Dermis blood vessel endothelial cell (primary cell): Measurements from ENCODE around the gene SNRPA. TPM values are rescaled to one million over a fixed set of nuclear protein-coding genes. Genes with fewer than 3 reads are reported as not detected.
A peak's percentile ranks its signal among the peaks of the same experiment; 100 is the strongest.
"Not testable (repeated sequence)": the region's sequence is repeated elsewhere in the genome, so short reads cannot be mapped to it uniquely, and the experiment has no call there.

Source experiments
- DNase-seq: peaks from one replicate; pipeline ENCODE4 v3.0.0; 2010
- total RNA-seq: library from RNA; depleted of rRNA; stranded (reverse); fragments of >200 nt; gene quantifications from 2 replicates; pipeline ENCODE4 v1.2.3, GENCODE V29; 2014

SNRPA gene
- total RNA-seq, 1 donor from 2014 or later = 22.1 TPM

- no peak for DNase-seq
Measured at GRCh38 chr19:40747536-40747935, 3.5 kb upstream of the SNRPA start.

- DNase-seq = peak; percentile 100
Measured at GRCh38 chr19:40750058-40750873, 737 bp upstream of the SNRPA start, which contains the start of gene ACTMAP. Gene ACTMAP, minus strand, starts transcription at chr19:40750477. Its CDS starts 674 bp downstream, at chr19:40749803.

GRCh38 chr19:40752257-40752781, 1.3 kb downstream of the SNRPA start:
- no peak for DNase-seq

- no peak for DNase-seq
Measured at GRCh38 chr19:40754611-40755247, 3.7 kb downstream of the SNRPA start.

- no peak for DNase-seq
Measured at GRCh38 chr19:40755248-40755624, 4.2 kb downstream of the SNRPA start.

GRCh38 chr19:40755791-40756190, 4.8 kb downstream of the SNRPA start:
- DNase-seq = no peak

GRCh38 chr19:40756502-40757110, 5.6 kb downstream of the SNRPA start:
- no peak for DNase-seq

- no peak for DNase-seq
Measured at GRCh38 chr19:40758491-40758890, 7.5 kb downstream of the SNRPA start.

- no peak for DNase-seq
Measured at GRCh38 chr19:40759352-40759751, 8.3 kb downstream of the SNRPA start.

GRCh38 chr19:40762754-40763470, 11.9 kb downstream of the SNRPA start:
- no peak for DNase-seq

- DNase-seq = no peak
Measured at GRCh38 chr19:40763526-40763925, 12.5 kb downstream of the SNRPA start.

GRCh38 chr19:40763963-40764362, 13.0 kb downstream of the SNRPA start:
- DNase-seq = no peak

- DNase-seq = not testable (repeated sequence)
Measured at GRCh38 chr19:40766385-40766784, 15.4 kb downstream of the SNRPA start.

- DNase-seq = no peak
Measured at GRCh38 chr19:40768869-40769268, 17.9 kb downstream of the SNRPA start.

GRCh38 chr19:40771101-40771862, 20.3 kb downstream of the SNRPA start:
- DNase-seq = not testable (repeated sequence)

GRCh38 chr19:40774916-40775631, 24.1 kb downstream of the SNRPA start, which contains the start of gene MIA:
Gene MIA, plus strand, starts transcription at chr19:40775521. Its CDS starts 22 bp downstream, at chr19:40775543.
- DNase-seq = no peak

GRCh38 chr19:40775632-40776022, 24.6 kb downstream of the SNRPA start:
- no peak for DNase-seq

- no peak for DNase-seq
Measured at GRCh38 chr19:40776364-40776763, 25.4 kb downstream of the SNRPA start.

- DNase-seq = peak; percentile 95
Measured at GRCh38 chr19:40776932-40777644, 26.1 kb downstream of the SNRPA start.

- DNase-seq = no peak
Measured at GRCh38 chr19:40777645-40777936, 26.6 kb downstream of the SNRPA start.
